HG02588 (cell line): Measurements from ENCODE around the gene SLC15A5.

Source experiments
- ATAC-seq: cut with Tn5 transposase; IDR thresholded peaks from one replicate; pipeline ENCODE4 v1.9.1; 2021; ENCODE audit warnings: mild to moderate bottlenecking, moderate library complexity; ENCODE audit not compliant: unreplicated experiment

SLC15A5 gene

GRCh38 chr12:16183541-16183940 is 93.9 kb downstream of the SLC15A5 start:
- ATAC-seq = no peak

GRCh38 chr12:16175840-16176239 is 101.6 kb downstream of the SLC15A5 start:
- no peak for ATAC-seq

- ATAC-seq = no peak
Measured at GRCh38 chr12:16174282-16174681, 103.2 kb downstream of the SLC15A5 start.

- ATAC-seq = no peak
Measured at GRCh38 chr12:16171348-16171747, 106.1 kb downstream of the SLC15A5 start.

GRCh38 chr12:16168078-16168477 is 109.4 kb downstream of the SLC15A5 start:
- ATAC-seq = no peak

- ATAC-seq = no peak
Measured at GRCh38 chr12:16166563-16167470, 110.7 kb downstream of the SLC15A5 start.

GRCh38 chr12:16165506-16165905 is 112.0 kb downstream of the SLC15A5 start:
- ATAC-seq = no peak

GRCh38 chr12:16163901-16164300 is 113.6 kb downstream of the SLC15A5 start:
- ATAC-seq = no peak

- no peak for ATAC-seq
Measured at GRCh38 chr12:16163146-16163545, 114.3 kb downstream of the SLC15A5 start.

GRCh38 chr12:16159571-16159970 is 117.9 kb downstream of the SLC15A5 start:
- ATAC-seq = no peak

- no peak for ATAC-seq
Measured at GRCh38 chr12:16158050-16158449, 119.4 kb downstream of the SLC15A5 start.

- ATAC-seq = no peak
Measured at GRCh38 chr12:16155938-16156337, 121.5 kb downstream of the SLC15A5 start.

- ATAC-seq = no peak
Measured at GRCh38 chr12:16154990-16155389, 122.5 kb downstream of the SLC15A5 start.

GRCh38 chr12:16152885-16153673 is 124.4 kb downstream of the SLC15A5 start:
- no peak for ATAC-seq

GRCh38 chr12:16150276-16150675 is 127.2 kb downstream of the SLC15A5 start:
- no peak for ATAC-seq

- no peak for ATAC-seq
Measured at GRCh38 chr12:16148938-16149337, 128.5 kb downstream of the SLC15A5 start.
